ENCODE measurements around the gene SIK3.
A peak's percentile ranks its signal among the peaks of the same experiment; 100 is the strongest.

SIK3 gene

DNA sequence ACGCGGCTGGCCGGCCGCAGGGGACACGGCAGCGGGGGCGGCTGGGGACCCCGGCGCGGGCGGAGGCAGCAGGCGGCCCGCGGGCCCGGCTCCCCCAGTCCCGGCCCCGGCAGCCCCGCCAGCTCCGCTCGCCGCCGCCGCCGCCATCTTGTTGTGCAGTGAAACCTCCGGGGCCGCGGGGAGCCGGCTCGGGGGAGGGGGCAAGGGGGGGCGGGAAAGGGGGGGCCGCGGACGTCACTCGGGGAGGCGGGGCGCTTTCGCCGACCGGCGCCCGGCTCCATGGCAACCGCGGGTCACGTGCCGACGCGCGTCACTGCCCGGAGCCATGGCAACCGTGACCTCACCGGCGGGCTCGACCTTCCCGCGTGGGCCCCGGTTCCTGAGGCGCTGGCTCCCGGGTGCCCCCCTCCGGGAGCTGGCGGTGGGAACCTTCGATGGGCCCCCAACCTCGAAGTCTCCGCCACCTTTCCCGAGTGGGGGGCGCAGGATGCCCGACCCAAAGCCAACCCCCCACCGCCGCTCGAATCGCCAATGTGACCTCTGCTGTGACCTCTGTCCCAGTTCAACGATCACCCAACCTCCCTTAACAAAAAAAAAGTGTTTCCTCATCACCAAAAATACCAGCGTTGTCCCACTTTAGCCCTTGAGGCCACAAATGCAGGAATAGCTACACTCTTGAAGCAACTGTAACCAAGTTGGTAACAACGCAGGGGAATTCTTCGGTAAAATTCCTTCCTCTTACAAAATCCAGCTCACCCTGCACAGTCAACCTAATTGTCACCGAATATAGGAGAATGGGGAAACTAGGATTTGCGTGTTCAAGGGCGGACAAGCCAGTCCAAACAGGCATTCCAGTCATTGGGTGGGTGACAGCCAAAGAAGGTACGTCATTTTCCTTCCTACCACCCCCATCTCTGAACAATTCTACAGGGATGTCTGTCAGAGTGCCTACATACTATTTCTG lies at the start of gene SIK3:
TSS of gene SIK3 (minus strand) at position 160 of the 964 bp plus-strand sequence. CDS start at position 147, 13 bp downstream.
- H3K4me3 ChIP-seq (ENCODE audit: low read depth in 1 of 2, low read length in 1 of 2) = peak within 1 kb of the TSS; percentile 63 to 83
- H3K9me3 ChIP-seq = no peaks in the 10 kb centered on the region
- H3K27ac ChIP-seq = peak within 1 kb of the TSS; percentile 95
- no peaks in the 10 kb centered on the region for H3K36me3 ChIP-seq
- TF ChIP-seq, protein P1, sequence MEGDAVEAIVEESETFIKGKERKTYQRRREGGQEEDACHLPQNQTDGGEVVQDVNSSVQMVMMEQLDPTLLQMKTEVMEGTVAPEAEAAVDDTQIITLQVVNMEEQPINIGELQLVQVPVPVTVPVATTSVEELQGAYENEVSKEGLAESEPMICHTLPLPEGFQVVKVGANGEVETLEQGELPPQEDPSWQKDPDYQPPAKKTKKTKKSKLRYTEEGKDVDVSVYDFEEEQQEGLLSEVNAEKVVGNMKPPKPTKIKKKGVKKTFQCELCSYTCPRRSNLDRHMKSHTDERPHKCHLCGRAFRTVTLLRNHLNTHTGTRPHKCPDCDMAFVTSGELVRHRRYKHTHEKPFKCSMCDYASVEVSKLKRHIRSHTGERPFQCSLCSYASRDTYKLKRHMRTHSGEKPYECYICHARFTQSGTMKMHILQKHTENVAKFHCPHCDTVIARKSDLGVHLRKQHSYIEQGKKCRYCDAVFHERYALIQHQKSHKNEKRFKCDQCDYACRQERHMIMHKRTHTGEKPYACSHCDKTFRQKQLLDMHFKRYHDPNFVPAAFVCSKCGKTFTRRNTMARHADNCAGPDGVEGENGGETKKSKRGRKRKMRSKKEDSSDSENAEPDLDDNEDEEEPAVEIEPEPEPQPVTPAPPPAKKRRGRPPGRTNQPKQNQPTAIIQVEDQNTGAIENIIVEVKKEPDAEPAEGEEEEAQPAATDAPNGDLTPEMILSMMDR (IDR thresholded peaks at IDR 0.05) = peak; percentile 18
- no peaks in the 10 kb centered on the region for H3K27me3 ChIP-seq
- H3K4me1 ChIP-seq (ENCODE audit: control insufficient read depth in 1 of 2, insufficient read depth in 1 of 2, low read depth in 1 of 2, low read length in 1 of 2) = peaks cover 39 to 42% of the 10 kb centered on the region in 2 experiments

DNA sequence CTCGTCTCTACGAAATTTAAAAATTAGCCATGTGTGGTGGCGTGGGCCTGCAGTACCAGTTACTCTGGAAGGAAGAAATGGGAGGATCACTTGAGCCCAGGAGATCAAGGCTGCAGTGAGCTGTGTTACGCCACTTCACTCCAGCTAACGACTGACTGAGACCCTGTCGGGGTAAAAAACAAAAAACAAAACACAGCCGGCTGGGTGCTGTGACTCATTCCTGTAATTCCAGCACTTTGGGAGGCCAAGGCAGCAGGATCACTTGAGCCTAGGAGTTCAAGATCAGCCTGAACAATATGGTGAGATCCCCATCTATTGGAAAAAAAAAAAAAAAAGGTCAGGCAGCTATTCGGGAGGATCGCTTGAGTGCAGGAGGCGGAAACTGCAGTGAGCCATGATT lies 48.3 kb upstream of the SIK3 start:
- Histone ChIP-seq H3K4me1 (ENCODE audit: control insufficient read depth in 1 of 2, insufficient read depth in 1 of 2, low read depth in 1 of 2, low read length in 1 of 2) (peaks cover 21 to 29% of the 10 kb centered on the region in 2 experiments), H3K27ac (no peak overlapping the region), H3K36me3 (peaks cover 16% of the 10 kb centered on the region), H3K9me3 (no peaks in the 10 kb centered on the region), H3K27me3 (no peaks in the 10 kb centered on the region), H3K4me3 (ENCODE audit: low read depth in 1 of 2, low read length in 1 of 2) (no peak overlapping the region)
- TF ChIP-seq, protein P1 (IDR thresholded peaks at IDR 0.05) = no peak

GRCh38 chr11:117145393-117145761 lies 47.1 kb upstream of the SIK3 start:
- Histone ChIP-seq H3K36me3 (peaks cover 16% of the 10 kb centered on the region), H3K9me3 (no peaks in the 10 kb centered on the region), H3K27me3 (no peaks in the 10 kb centered on the region), H3K4me1 (ENCODE audit: control insufficient read depth in 1 of 2, insufficient read depth in 1 of 2, low read depth in 1 of 2, low read length in 1 of 2) (peaks cover 21 to 29% of the 10 kb centered on the region in 2 experiments), H3K4me3 (ENCODE audit: low read depth in 1 of 2, low read length in 1 of 2) (peak overlapping the region; percentile 92 to 93), H3K27ac (peak overlapping the region; percentile 94)
- TF ChIP-seq, protein P1 (IDR thresholded peaks at IDR 0.05) = no peak

DNA sequence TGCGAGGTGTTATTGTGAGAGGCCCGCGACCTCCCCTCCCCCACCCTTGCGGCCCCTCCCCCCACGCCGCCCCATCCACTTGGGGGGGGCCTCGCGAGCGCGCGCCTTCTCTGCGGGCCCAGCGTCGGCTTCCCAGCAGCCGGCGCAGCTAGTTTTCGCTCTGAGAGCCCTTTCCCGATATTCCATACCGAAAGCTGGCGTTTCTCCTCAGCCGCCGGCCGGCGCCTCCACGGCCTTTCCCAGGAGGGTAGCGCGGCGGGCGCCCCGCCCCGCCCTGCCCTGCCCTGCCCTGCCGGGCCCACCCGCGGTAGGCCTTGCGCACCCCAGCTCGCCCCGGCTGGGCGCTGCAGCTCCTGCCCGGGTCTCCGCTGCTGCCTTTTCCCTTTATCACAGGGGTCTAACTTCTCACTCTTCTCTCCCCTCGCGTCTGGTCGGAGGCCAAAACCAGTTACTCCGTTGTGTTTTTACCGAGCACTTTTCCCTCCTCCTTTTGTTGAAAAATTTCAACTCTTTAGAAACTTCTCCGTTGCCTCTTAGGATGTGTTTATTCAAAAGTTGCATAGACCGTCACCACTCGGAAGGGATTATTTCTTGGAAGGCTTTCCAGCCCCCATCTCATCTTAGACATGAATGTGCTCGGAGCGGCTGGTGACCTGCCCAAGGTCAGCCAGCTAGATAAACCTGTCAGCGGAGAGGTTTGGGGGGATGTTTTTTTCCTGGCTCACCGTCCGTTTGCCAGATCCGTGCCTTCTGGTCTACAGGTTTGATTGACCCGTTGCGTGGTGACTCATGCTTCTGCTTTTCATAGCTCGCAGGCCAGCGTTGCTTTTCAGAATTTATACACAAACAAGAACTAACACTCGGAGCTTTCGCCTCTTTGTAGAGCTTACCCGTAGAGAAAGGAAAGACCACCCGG lies 46.5 kb upstream of the SIK3 start:
- TF ChIP-seq, protein P1 (IDR thresholded peaks at IDR 0.05) = no peak
- H3K27ac ChIP-seq = peak overlapping the region; percentile 94
- no peaks in the 10 kb centered on the region for H3K9me3 ChIP-seq
- peak overlapping the region; percentile 92 to 93 for H3K4me3 ChIP-seq (ENCODE audit: low read depth in 1 of 2, low read length in 1 of 2)
- H3K27me3 ChIP-seq = no peaks in the 10 kb centered on the region
- peaks cover 16% of the 10 kb centered on the region for H3K36me3 ChIP-seq
- H3K4me1 ChIP-seq (ENCODE audit: control insufficient read depth in 1 of 2, insufficient read depth in 1 of 2, low read depth in 1 of 2, low read length in 1 of 2) = peaks cover 21 to 29% of the 10 kb centered on the region in 2 experiments

- H3K4me3 ChIP-seq (ENCODE audit: low read depth in 1 of 2, low read length in 1 of 2) = peak within 1 kb of the TSS; percentile 92 to 93
- H3K9me3 ChIP-seq = no peaks in the 10 kb centered on the region
- peak within 1 kb of the TSS; percentile 94 for H3K27ac ChIP-seq
- TF ChIP-seq, protein P1 (IDR thresholded peaks at IDR 0.05) = peak; percentile 23
- peaks cover 16% of the 10 kb centered on the region for H3K36me3 ChIP-seq
- H3K4me1 ChIP-seq (ENCODE audit: control insufficient read depth in 1 of 2, insufficient read depth in 1 of 2, low read depth in 1 of 2, low read length in 1 of 2) = peaks cover 21 to 29% of the 10 kb centered on the region in 2 experiments
- H3K27me3 ChIP-seq = no peaks in the 10 kb centered on the region
These were observed 45.7 kb upstream of the SIK3 start, which contains the start of gene PAFAH1B2 for GRCh38 chr11:117143871-117144476. TSS of gene PAFAH1B2 (plus strand) at chr11:117144287. CDS start at chr11:117152448, 8,161 bp downstream.
